H1 (cell line): ENCODE measurements around the gene MARCHF2. TPM values are rescaled to one million over a fixed set of nuclear protein-coding genes. Genes with fewer than 3 reads are reported as not detected.

Experiments
- CREB1 ChIP-seq: IDR thresholded peaks from 2 replicates; pipeline ENCODE4 v1.6.1; 2012; ENCODE audit warnings: inconsistent platforms
- HDAC2 ChIP-seq, 2 experiments: fragments of 300-600 bp in 1 of 2; sonication (generic) in 1 of 2; IDR thresholded peaks; 2 replicates each; pipeline ENCODE4 v1.6.1; 2011 to 2012; ENCODE audit warnings: low read depth in 2 of 2, low read length in 2 of 2, mild to moderate bottlenecking in 2 of 2, moderate library complexity in 2 of 2, borderline replicate concordance in 1 of 2, inconsistent platforms in 1 of 2
- PHF8 ChIP-seq: fragments of 200-600 bp; sonication (generic); conservative IDR thresholded peaks from 2 replicates; pipeline ENCODE4 v1.7.1; 2012; ENCODE audit warnings: low read depth, mild to moderate bottlenecking, inconsistent platforms, low read length, moderate library complexity
- RAD21 ChIP-seq, 2 experiments: IDR thresholded peaks in 1 of 2; conservative IDR thresholded peaks in 1 of 2; 2 replicates each; pipeline ENCODE4 v1.6.1; 2011; ENCODE audit warnings: low read depth in 2 of 2, low read length in 2 of 2, improper control_type of control experiment in 1 of 2, inconsistent platforms in 1 of 2, mild to moderate bottlenecking in 1 of 2, moderate library complexity in 1 of 2
- RBBP5 ChIP-seq: IDR thresholded peaks from 2 replicates; pipeline ENCODE4 v1.7.1; 2012; ENCODE audit warnings: low read depth, mild to moderate bottlenecking, inconsistent platforms, low read length, moderate library complexity, borderline replicate concordance
- SAP30 ChIP-seq: fragments of 300-600 bp; sonication (generic); IDR thresholded peaks from 2 replicates; pipeline ENCODE4 v1.7.1; 2012; ENCODE audit warnings: low read length, moderate library complexity, mild to moderate bottlenecking, inconsistent platforms; ENCODE audit not compliant: insufficient read depth, insufficient replicate concordance
- USF2 ChIP-seq: IDR thresholded peaks from 2 replicates; pipeline ENCODE4 v1.6.1; 2011; ENCODE audit warnings: low read length, improper control_type of control experiment
- polyA plus RNA-seq, 7 experiments: library from polyadenylated mRNA; depleted of rRNA in 3 of 7; stranded (reverse) in 5 of 7; unstranded in 2 of 7; fragments of >200 nt in 5 of 7; fragments of 200-250 nt in 2 of 7; gene quantifications; 1 replicate in 5 of 7; 2 replicates in 1 of 7; 4 replicates in 1 of 7; pipeline versions ENCODE4 v1.2.1 to v1.2.3, GENCODE V29; 2011 to 2013; ENCODE audit warnings: missing spikeins in 2 of 7, mixed read lengths in 2 of 7
- total RNA-seq: library from RNA; stranded (reverse); fragmentation: NEBNext Ultra II Directional; extraction: Animal tissue kit (Norgen Biotek cat#: 25700); gene quantifications from 2 replicates; pipeline ENCODE4 v1.2.1, GENCODE V29; 2021

Gene MARCHF2
- total and polyA plus RNA-seq, 2 of the 8 experiments (the other 6 are each of a cell fraction or from before 2014, with no cell fraction given), result 18.5 to 46.2 TPM

DNA sequence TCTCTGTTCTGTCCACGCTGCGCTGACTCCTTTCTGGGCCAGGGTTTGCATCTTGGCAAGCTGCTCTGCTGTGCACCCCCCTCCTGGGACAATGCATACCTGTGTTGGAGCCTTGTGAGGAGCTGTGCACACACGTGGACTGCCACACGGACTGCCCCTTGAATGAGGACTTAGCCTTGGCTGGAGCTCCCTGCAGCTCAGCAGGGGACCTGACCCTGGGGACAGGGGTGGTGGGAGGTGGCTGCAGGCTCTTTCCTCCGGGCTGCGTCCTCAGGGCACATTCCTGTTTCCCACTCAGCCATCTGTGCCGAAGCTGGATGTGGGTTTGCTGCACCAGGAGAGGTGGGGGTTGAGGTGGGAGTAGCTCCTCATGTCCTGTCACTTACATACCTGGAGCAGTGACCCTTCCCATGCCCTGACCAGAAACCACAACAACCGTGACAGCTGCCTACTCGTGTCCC lies 14.8 kb upstream of the MARCHF2 start (continued):
- TF ChIP-seq RBBP5 (no peak), RAD21 (IDR thresholded peaks at IDR 0.05 in 1 of 2, conservative IDR thresholded peaks at IDR 0.05 in 1 of 2; ENCODE audit: low read depth in 2 of 2, low read length in 2 of 2) (no peak), PHF8 (no peak), SAP30 (no peak), USF2 (no peak), CREB1 (no peak), HDAC2 (IDR thresholded peaks at IDR 0.05; ENCODE audit: borderline replicate concordance in 1 of 2, low read depth in 2 of 2, low read length in 2 of 2) (no peak)
